ENCODE data around the gene POLR3C. TPM values are rescaled to one million over a fixed set of nuclear protein-coding genes. Genes with fewer than 3 reads are reported as not detected.
A peak's percentile ranks its signal among the peaks of the same experiment; 100 is the strongest.

The POLR3C gene
- total and polyA plus RNA-seq, 2 of the 13 experiments (the other 11 are each of a cell fraction or from before 2014, with no cell fraction given) = 15.5 to 24.3 TPM

GRCh38 chr1:145849356-145850160 is 25.6 kb downstream of the POLR3C start:
- ATAC-seq (no peak), DNase-seq (ENCODE audit: low spot score) (no peak), FAIRE-seq (no peak)
- Histone ChIP-seq H3K27me3 (ENCODE audit: control insufficient read depth in 1 of 2, insufficient read depth in 2 of 2, low read length in 2 of 2) (no peaks in the 10 kb centered on the region), H3K79me2 (ENCODE audit: insufficient read depth, low read length) (no peaks in the 10 kb centered on the region), H3K36me3 (replicated peaks in 1 of 2; ENCODE audit: control insufficient read depth in 1 of 2, insufficient read depth in 2 of 2, low read length in 2 of 2) (peaks cover 13 to 19% of the 10 kb centered on the region in 2 experiments), H3K27ac (ENCODE audit: extremely low read length, insufficient read depth, low read length) (no peak overlapping the region), H3K4me3 (replicated peaks in 1 of 3; ENCODE audit: insufficient read depth in 1 of 3, low read depth in 2 of 3, low read length in 3 of 3) (no peak overlapping the region), H2AFZ (ENCODE audit: low read length) (no peak overlapping the region), H3K9me3 (ENCODE audit: low read length) (no peaks in the 10 kb centered on the region), H3K4me2 (ENCODE audit: low read depth, low read length) (no peak overlapping the region), H3K4me1 (ENCODE audit: insufficient read depth, low read length) (peaks cover 12% of the 10 kb centered on the region), H4K20me1 (ENCODE audit: insufficient read depth, low read length) (no peaks in the 10 kb centered on the region), H3K9ac (ENCODE audit: insufficient read depth, low read depth, low read length) (no peak overlapping the region)
- ChIA-PET POLR2A (interaction anchor here (1.2 kb wide), 1 partner anchor 10 kb away, joined by 3 read pairs; the partner anchor contains the start of gene PIAS3), CTCF (ENCODE audit: low intra/inter-chr PET ratio, low total read pairs) (no interaction called here)
- 83% methylated on average over 13 of the region's 15 CpGs for WGBS (ENCODE audit: low lambda C conversion rate)
- TF ChIP-seq PATZ1 (CRISPR knock-in tag; IDR thresholded peaks at IDR 0.05) = peak; percentile 91
- no peak for TF ChIP-seq ZSCAN20 (CRISPR knock-in tag; IDR thresholded peaks at IDR 0.05; ENCODE audit: borderline replicate concordance)
- peak; percentile 32 for TF ChIP-seq CTCF (CRISPR knock-in tag; IDR thresholded peaks at IDR 0.05)
- in situ Hi-C loops (cut with HindIII; ENCODE audit: extremely low pct_ligation_motif_present, low pct_unique_long_range_greater_than_20kb) (loop anchor here (10.0 kb wide), 1 partner anchor 165 kb away; no protein-coding TSS in a partner anchor), intact Hi-C loops (cut with micrococcal nuclease; ENCODE audit: unreplicated experiment) (no loop called here)
- no TSS peak for BruUV-seq (replicated peaks)
